Measurements from ENCODE around the gene PDC. TPM values are rescaled to one million over a fixed set of nuclear protein-coding genes. Genes with fewer than 3 reads are reported as not detected.

Gene PDC
- total and polyA plus RNA-seq, 11 donors: not detected

- TF ChIP-seq POLR2A (IDR thresholded peaks at IDR 0.05): no peak
- no peak for TF ChIP-seq CTCF (IDR thresholded peaks at IDR 0.05)
- H3K27ac ChIP-seq: peak overlapping the region in 1 of 12 donors; percentile 21
- H3K9me3 ChIP-seq: no peaks in the 10 kb centered on the region
- intact Hi-C loops (cut with DNase I): loop anchor here in 8 of 10 donors (5.0 to 10.0 kb wide), 4 partner anchors 123 to 506 kb away; no protein-coding TSS in a partner anchor
- no peak overlapping the region for H3K4me3 ChIP-seq
- peaks cover 0 to 3% (median 0%) of the 10 kb centered on the region in 12 donors for H3K4me1 ChIP-seq
- H3K27me3 ChIP-seq: no peaks in the 10 kb centered on the region
- ATAC-seq: no peak
- no peak for DNase-seq
- H3K36me3 ChIP-seq: no peaks in the 10 kb centered on the region
- 60 to 81% (median 67%) methylated on average over 2 of the region's 2 CpGs for WGBS, 4 donors
Measured at GRCh38 chr1:186481303-186481888, 20.5 kb upstream of the PDC start.

GRCh38 chr1:186479162-186479561 is 18.2 kb upstream of the PDC start:
- TF ChIP-seq CTCF (IDR thresholded peaks at IDR 0.05) (no peak), POLR2A (IDR thresholded peaks at IDR 0.05) (no peak)
- H3K27me3 ChIP-seq: no peaks in the 10 kb centered on the region
- DNase-seq: no peak
- no peaks in the 10 kb centered on the region for H3K9me3 ChIP-seq
- peaks cover 0 to 3% (median 0%) of the 10 kb centered on the region in 12 donors for H3K4me1 ChIP-seq
- no peak overlapping the region for H3K27ac ChIP-seq
- intact Hi-C loops (cut with DNase I): no loop called here
- no peak overlapping the region for H3K4me3 ChIP-seq
- no peak for ATAC-seq
- H3K36me3 ChIP-seq: no peaks in the 10 kb centered on the region
- 42 to 65% (median 60%) methylated on average over 2 of the region's 2 CpGs for WGBS, 4 donors

GRCh38 chr1:186476264-186477040 is 15.5 kb upstream of the PDC start:
- no peak for ATAC-seq
- no peak overlapping the region for H3K4me3 ChIP-seq
- H3K27ac ChIP-seq: no peak overlapping the region
- no peaks in the 10 kb centered on the region for H3K4me1 ChIP-seq
- no peaks in the 10 kb centered on the region for H3K36me3 ChIP-seq
- WGBS, 4 donors: 61 to 71% (median 64%) methylated on average over 5 of the region's 5 CpGs
- H3K9me3 ChIP-seq: no peaks in the 10 kb centered on the region
- no peaks in the 10 kb centered on the region for H3K27me3 ChIP-seq
- intact Hi-C loops (cut with DNase I): no loop called here
- TF ChIP-seq CTCF (IDR thresholded peaks at IDR 0.05) (no peak), POLR2A (IDR thresholded peaks at IDR 0.05) (no peak)
- DNase-seq: no peak

GRCh38 chr1:186474208-186474607 is 13.3 kb upstream of the PDC start:
- no peak for ATAC-seq
- WGBS, 4 donors: 62 to 81% (median 73%) methylated on average over 2 of the region's 2 CpGs
- intact Hi-C loops (cut with DNase I): no loop called here

More at GRCh38 chr1:186474208-186474607, 13.3 kb upstream of the PDC start:
- Histone ChIP-seq H3K4me1 (no peaks in the 10 kb centered on the region), H3K9me3 (no peaks in the 10 kb centered on the region), H3K27me3 (no peaks in the 10 kb centered on the region), H3K4me3 (no peak overlapping the region), H3K27ac (no peak overlapping the region), H3K36me3 (no peaks in the 10 kb centered on the region)
- TF ChIP-seq CTCF (IDR thresholded peaks at IDR 0.05): no peak
- no peak for TF ChIP-seq POLR2A (IDR thresholded peaks at IDR 0.05)
- no peak for DNase-seq

All from heart left ventricle (tissue), 16 donors.